ENCODE data around the gene FUT8.

The FUT8 gene

DNA sequence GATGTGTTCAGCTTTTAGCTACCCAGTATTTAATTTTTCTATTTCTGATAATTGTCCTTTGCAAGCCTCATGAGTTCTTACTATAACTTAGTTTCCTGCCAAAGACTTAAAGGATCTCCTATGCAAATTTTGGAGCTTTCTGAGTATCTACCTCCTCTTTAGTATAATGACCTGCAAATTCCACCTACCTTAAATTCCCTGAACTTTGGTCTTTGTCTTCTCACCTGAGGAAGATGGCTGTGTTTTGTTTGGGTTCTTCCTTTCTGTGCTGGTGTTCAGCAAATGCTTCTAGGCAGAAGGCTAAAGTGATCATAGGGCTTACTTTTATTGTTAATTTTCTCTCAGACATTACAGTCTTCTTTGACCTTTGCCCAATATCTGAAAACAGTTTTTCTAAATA is 142.8 kb downstream of the FUT8 start:
- no peak overlapping the region for H3K4me3 ChIP-seq (ENCODE audit: low read depth, low read length)
- TF ChIP-seq, protein P1, sequence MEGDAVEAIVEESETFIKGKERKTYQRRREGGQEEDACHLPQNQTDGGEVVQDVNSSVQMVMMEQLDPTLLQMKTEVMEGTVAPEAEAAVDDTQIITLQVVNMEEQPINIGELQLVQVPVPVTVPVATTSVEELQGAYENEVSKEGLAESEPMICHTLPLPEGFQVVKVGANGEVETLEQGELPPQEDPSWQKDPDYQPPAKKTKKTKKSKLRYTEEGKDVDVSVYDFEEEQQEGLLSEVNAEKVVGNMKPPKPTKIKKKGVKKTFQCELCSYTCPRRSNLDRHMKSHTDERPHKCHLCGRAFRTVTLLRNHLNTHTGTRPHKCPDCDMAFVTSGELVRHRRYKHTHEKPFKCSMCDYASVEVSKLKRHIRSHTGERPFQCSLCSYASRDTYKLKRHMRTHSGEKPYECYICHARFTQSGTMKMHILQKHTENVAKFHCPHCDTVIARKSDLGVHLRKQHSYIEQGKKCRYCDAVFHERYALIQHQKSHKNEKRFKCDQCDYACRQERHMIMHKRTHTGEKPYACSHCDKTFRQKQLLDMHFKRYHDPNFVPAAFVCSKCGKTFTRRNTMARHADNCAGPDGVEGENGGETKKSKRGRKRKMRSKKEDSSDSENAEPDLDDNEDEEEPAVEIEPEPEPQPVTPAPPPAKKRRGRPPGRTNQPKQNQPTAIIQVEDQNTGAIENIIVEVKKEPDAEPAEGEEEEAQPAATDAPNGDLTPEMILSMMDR (IDR thresholded peaks at IDR 0.05; ENCODE audit: low read depth, low read length, missing control alignments): no peak
- no peak for DNase-seq (ENCODE audit: low read depth)

GRCh38 chr14:65558363-65558762 is 145.8 kb downstream of the FUT8 start:
- no peak overlapping the region for H3K4me3 ChIP-seq (ENCODE audit: low read depth, low read length)
- DNase-seq (ENCODE audit: low read depth): no peak
- TF ChIP-seq, protein P1 (IDR thresholded peaks at IDR 0.05; ENCODE audit: low read depth, low read length, missing control alignments): no peak

DNA sequence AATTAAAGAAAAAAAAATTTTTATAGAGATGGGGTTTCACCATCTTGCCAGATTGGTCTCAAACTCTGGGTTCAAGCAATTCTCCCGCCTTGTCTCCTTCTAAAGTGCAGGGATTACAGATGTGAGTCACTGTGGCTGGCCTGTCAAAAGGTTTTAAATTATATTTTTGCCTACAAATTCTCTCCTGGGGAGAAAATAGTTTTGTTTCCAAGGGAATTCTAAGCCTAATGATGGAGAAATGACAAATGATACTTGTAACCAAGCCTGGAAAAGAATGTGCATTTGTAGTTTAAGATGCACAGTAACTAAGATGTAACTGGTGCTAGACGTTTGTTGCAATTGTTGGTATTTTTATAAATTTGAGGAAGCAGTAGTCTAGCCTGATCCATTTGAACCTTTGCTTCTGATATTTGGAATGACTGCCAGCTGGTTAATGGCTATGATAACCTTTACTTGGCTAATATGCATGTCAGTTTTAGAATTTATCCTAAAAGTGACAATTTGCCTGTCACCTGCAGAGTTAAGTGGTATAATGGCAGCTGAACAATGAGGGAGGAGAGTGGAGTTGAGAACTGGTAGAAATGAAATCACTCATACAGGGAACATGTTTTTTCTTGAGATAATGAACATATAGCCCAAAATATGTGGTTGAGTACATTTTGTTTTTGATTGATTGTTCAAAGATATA is 148.0 kb downstream of the FUT8 start:
- TF ChIP-seq, protein P1 (IDR thresholded peaks at IDR 0.05; ENCODE audit: low read depth, low read length, missing control alignments): no peak
- DNase-seq (ENCODE audit: low read depth): no peak
- H3K4me3 ChIP-seq (ENCODE audit: low read depth, low read length): no peak overlapping the region

DNA sequence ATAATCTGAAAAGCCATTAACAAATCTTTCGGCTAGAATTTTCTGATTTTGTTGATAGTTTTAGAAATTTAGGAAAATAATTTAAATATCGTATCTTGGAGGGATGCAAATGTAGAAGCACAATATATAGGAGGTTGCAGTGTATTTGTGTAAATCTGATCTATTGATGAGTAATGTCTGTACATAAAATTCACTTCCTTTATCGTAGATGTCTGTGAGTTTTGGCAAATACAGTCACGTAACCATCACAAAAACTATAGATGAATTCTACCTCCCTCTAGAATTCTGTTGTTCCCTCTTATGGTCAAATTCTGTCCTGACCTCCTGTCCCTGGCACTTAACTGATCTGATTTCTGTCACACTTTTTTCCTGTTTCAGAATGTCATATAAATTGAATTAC is 151.8 kb downstream of the FUT8 start:
- no peak for DNase-seq (ENCODE audit: low read depth)
- TF ChIP-seq, protein P1 (IDR thresholded peaks at IDR 0.05; ENCODE audit: low read depth, low read length, missing control alignments): no peak
- H3K4me3 ChIP-seq (ENCODE audit: low read depth, low read length): no peak overlapping the region

DNA sequence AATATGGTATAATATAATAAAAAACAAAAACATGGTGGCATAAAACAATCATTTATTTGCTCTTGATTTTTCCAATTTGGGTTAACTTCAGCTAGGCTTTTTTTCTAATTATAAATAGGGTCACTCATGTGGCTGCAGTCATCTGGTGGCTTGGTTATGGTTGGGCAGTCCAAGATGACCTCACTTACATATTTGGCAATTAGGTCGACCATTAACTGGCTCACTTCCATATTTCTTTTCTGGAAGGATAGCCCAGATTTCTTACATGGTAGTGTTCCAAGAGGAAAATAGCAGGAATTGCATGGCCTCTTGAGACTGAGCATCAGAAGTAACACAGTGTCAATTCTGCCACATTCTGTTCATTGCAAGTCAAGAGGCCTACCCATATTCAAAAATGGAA is 153.4 kb downstream of the FUT8 start:
- no peak for DNase-seq (ENCODE audit: low read depth)
- H3K4me3 ChIP-seq (ENCODE audit: low read depth, low read length): no peak overlapping the region
- TF ChIP-seq, protein P1 (IDR thresholded peaks at IDR 0.05; ENCODE audit: low read depth, low read length, missing control alignments): no peak

- no peak overlapping the region for H3K4me3 ChIP-seq (ENCODE audit: low read depth, low read length)
- TF ChIP-seq, protein P1 (IDR thresholded peaks at IDR 0.05; ENCODE audit: low read depth, low read length, missing control alignments): no peak
- DNase-seq (ENCODE audit: low read depth): no peak
These were observed 154.4 kb downstream of the FUT8 start for GRCh38 chr14:65566820-65567522.

Measured in GM12864 (cell line).